Measurements from ENCODE around the gene NOX3.

The NOX3 gene

GRCh38 chr6:155444120-155444917 lies 11.3 kb downstream of the NOX3 start:
- peaks cover 0 to 8% of the 10 kb centered on the region in 2 donors for H3K4me1 ChIP-seq (ENCODE audit: control insufficient read depth in 1 of 2, insufficient read depth in 2 of 2, low read length in 2 of 2)
- H3K4me3 ChIP-seq (ENCODE audit: low read depth in 1 of 2, low read length in 2 of 2): no peak overlapping the region
- no peaks in the 10 kb centered on the region for H3K36me3 ChIP-seq (ENCODE audit: control insufficient read depth in 1 of 2, insufficient read depth in 2 of 2, low read length in 2 of 2)
- no peaks in the 10 kb centered on the region for H3K9me3 ChIP-seq (ENCODE audit: control insufficient read depth in 1 of 2, low read length in 2 of 2)
- H3K27ac ChIP-seq (ENCODE audit: low read length): no peak overlapping the region
- H3K27me3 ChIP-seq (ENCODE audit: low read depth, low read length): no peaks in the 10 kb centered on the region

GRCh38 chr6:155443168-155443567 lies 12.5 kb downstream of the NOX3 start:
- no peaks in the 10 kb centered on the region for H3K27me3 ChIP-seq (ENCODE audit: low read depth, low read length)
- no peaks in the 10 kb centered on the region for H3K36me3 ChIP-seq (ENCODE audit: control insufficient read depth in 1 of 2, insufficient read depth in 2 of 2, low read length in 2 of 2)
- H3K9me3 ChIP-seq (ENCODE audit: control insufficient read depth in 1 of 2, low read length in 2 of 2): no peaks in the 10 kb centered on the region
- H3K4me3 ChIP-seq (ENCODE audit: low read depth in 1 of 2, low read length in 2 of 2): no peak overlapping the region
- H3K27ac ChIP-seq (ENCODE audit: low read length): no peak overlapping the region
- H3K4me1 ChIP-seq (ENCODE audit: control insufficient read depth in 1 of 2, insufficient read depth in 2 of 2, low read length in 2 of 2): no peaks in the 10 kb centered on the region

DNA sequence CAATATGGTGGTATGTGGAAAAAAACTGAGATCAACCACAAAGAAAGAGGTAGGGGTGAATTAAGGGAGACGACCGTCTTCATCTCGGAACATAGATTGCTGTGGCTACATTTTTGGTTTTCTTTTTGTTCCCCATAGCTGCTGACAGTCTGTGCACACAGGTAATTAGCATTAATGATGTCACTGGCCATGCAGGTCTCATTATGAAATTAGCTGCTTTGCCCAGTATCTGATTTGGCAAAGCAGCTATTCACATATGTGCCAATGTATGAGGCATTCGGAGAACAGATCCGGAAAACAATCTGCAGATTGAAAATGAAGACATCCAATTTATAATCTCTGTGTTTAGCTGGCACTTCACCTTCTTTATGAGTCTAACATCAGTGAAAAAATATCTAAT lies 13.1 kb downstream of the NOX3 start:
- no peaks in the 10 kb centered on the region for H3K36me3 ChIP-seq (ENCODE audit: control insufficient read depth in 1 of 2, insufficient read depth in 2 of 2, low read length in 2 of 2)
- H3K4me1 ChIP-seq (ENCODE audit: control insufficient read depth in 1 of 2, insufficient read depth in 2 of 2, low read length in 2 of 2): no peaks in the 10 kb centered on the region
- H3K4me3 ChIP-seq (ENCODE audit: low read depth in 1 of 2, low read length in 2 of 2): no peak overlapping the region
- H3K27me3 ChIP-seq (ENCODE audit: low read depth, low read length): no peaks in the 10 kb centered on the region
- no peaks in the 10 kb centered on the region for H3K9me3 ChIP-seq (ENCODE audit: control insufficient read depth in 1 of 2, low read length in 2 of 2)
- H3K27ac ChIP-seq (ENCODE audit: low read length): no peak overlapping the region

DNA sequence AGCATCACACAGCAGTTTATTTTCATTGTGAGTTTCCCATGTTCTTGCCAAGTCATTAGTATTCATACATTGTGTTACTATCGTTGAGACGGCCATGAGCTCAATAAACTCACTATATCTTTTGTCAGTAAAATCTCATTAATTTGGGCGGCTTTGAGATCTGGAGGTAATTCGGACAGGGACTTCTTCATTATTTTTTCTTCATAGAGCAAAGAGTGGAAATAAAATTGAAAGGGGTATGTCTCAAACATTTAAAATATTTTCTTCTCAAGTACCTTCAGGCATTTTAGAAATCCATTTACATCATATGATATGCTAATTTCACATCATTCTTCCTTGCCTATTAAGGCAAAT lies 14.6 kb downstream of the NOX3 start:
- no peaks in the 10 kb centered on the region for H3K9me3 ChIP-seq (ENCODE audit: control insufficient read depth in 1 of 2, low read length in 2 of 2)
- no peak overlapping the region for H3K4me3 ChIP-seq (ENCODE audit: low read depth in 1 of 2, low read length in 2 of 2)
- no peak overlapping the region for H3K27ac ChIP-seq (ENCODE audit: low read length)
- H3K4me1 ChIP-seq (ENCODE audit: control insufficient read depth in 1 of 2, insufficient read depth in 2 of 2, low read length in 2 of 2): peaks cover 0 to 4% of the 10 kb centered on the region in 2 donors
- H3K27me3 ChIP-seq (ENCODE audit: low read depth, low read length): no peaks in the 10 kb centered on the region
- no peaks in the 10 kb centered on the region for H3K36me3 ChIP-seq (ENCODE audit: control insufficient read depth in 1 of 2, insufficient read depth in 2 of 2, low read length in 2 of 2)

DNA sequence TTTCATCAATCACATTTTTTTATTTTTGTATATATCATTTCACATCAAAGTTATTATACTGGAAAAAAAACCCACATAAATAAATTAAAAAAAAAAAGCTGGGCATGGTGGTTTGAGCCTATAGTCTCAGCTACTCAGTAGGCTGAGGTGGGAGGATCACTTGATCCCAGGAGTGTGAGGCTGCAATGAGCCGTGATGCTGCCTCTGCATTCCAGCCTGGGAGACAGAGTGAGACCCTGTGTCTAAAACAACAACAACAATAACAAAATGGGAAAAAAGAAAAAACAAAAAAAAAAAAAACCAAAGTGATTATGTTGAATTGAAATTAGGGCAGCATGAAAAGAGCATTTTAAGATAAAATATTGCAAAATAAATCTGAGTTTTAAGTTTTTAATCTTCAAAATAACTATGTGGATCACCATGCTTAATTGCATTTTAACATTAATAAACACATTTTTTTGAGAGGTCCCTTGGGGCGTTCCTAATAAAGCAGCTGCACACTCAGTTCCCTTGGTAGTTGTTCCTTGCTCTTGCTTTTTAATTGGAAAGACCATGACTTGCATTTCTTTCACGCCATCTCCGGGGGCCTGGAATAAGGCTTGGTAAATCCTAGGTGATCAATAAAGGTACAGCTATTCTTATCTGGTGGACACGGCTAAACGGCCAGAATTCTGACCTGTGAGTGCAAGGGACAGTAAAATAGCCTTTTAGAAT lies 15.1 kb downstream of the NOX3 start:
- Histone ChIP-seq H3K4me3 (ENCODE audit: low read depth in 1 of 2, low read length in 2 of 2) (no peak overlapping the region), H3K27me3 (ENCODE audit: low read depth, low read length) (no peaks in the 10 kb centered on the region), H3K4me1 (ENCODE audit: control insufficient read depth in 1 of 2, insufficient read depth in 2 of 2, low read length in 2 of 2) (peaks cover 0 to 4% of the 10 kb centered on the region in 2 donors), H3K27ac (ENCODE audit: low read length) (no peak overlapping the region), H3K36me3 (ENCODE audit: control insufficient read depth in 1 of 2, insufficient read depth in 2 of 2, low read length in 2 of 2) (no peaks in the 10 kb centered on the region), H3K9me3 (ENCODE audit: control insufficient read depth in 1 of 2, low read length in 2 of 2) (no peaks in the 10 kb centered on the region)

GRCh38 chr6:155439376-155439775 lies 16.3 kb downstream of the NOX3 start:
- H3K27me3 ChIP-seq (ENCODE audit: low read depth, low read length): no peaks in the 10 kb centered on the region
- no peak overlapping the region for H3K27ac ChIP-seq (ENCODE audit: low read length)
- peaks cover 0 to 4% of the 10 kb centered on the region in 2 donors for H3K4me1 ChIP-seq (ENCODE audit: control insufficient read depth in 1 of 2, insufficient read depth in 2 of 2, low read length in 2 of 2)
- no peak overlapping the region for H3K4me3 ChIP-seq (ENCODE audit: low read depth in 1 of 2, low read length in 2 of 2)
- H3K9me3 ChIP-seq (ENCODE audit: control insufficient read depth in 1 of 2, low read length in 2 of 2): no peaks in the 10 kb centered on the region
- no peaks in the 10 kb centered on the region for H3K36me3 ChIP-seq (ENCODE audit: control insufficient read depth in 1 of 2, insufficient read depth in 2 of 2, low read length in 2 of 2)

DNA sequence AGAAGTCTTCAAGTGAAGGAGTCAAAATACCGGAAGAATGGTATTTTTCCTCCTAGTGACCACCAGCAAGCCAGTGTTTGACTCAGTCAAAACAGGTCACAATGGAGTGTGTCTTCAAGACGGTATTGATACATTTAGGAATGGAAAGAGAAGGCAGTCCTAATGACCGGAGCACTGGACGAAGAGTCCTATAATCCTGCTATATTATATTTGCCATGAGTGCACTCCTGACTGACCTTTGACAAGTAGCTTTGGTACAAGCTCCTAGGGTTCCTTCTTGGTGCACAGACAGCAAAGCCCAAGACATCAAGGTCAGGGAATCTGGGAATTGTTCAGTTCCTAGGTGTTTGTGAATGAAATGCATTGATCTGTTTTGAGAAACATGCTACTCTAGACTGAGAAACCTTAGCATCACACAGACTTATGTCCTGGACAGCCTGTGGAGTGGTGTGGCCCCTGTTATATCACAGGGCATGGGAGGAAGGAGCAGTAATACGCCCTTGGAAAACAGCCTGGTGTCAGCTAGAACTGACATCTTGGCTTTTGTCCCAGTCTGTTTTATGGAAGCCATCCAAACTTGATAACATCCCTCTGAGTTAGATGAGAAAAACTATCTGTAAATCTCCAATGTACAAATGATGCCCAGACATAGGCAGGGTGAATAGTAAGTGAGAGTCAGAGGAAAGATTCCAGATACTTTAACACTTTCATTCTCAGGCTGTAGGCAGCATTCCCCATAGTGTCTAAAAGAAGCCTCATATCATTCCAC lies 18.5 kb downstream of the NOX3 start:
- H3K27ac ChIP-seq (ENCODE audit: low read length): no peak overlapping the region
- H3K36me3 ChIP-seq (ENCODE audit: control insufficient read depth in 1 of 2, insufficient read depth in 2 of 2, low read length in 2 of 2): no peaks in the 10 kb centered on the region
- H3K27me3 ChIP-seq (ENCODE audit: low read depth, low read length): no peaks in the 10 kb centered on the region
- H3K9me3 ChIP-seq (ENCODE audit: control insufficient read depth in 1 of 2, low read length in 2 of 2): no peaks in the 10 kb centered on the region
- H3K4me1 ChIP-seq (ENCODE audit: control insufficient read depth in 1 of 2, insufficient read depth in 2 of 2, low read length in 2 of 2): peaks cover 0 to 4% of the 10 kb centered on the region in 2 donors
- no peak overlapping the region for H3K4me3 ChIP-seq (ENCODE audit: low read depth in 1 of 2, low read length in 2 of 2)

- Histone ChIP-seq H3K27ac (ENCODE audit: low read length) (no peak overlapping the region), H3K27me3 (ENCODE audit: low read depth, low read length) (no peaks in the 10 kb centered on the region), H3K9me3 (ENCODE audit: control insufficient read depth in 1 of 2, low read length in 2 of 2) (no peaks in the 10 kb centered on the region), H3K4me1 (ENCODE audit: control insufficient read depth in 1 of 2, insufficient read depth in 2 of 2, low read length in 2 of 2) (peaks cover 0 to 4% of the 10 kb centered on the region in 2 donors), H3K36me3 (ENCODE audit: control insufficient read depth in 1 of 2, insufficient read depth in 2 of 2, low read length in 2 of 2) (no peaks in the 10 kb centered on the region), H3K4me3 (ENCODE audit: low read depth in 1 of 2, low read length in 2 of 2) (no peak overlapping the region)
Observed at GRCh38 chr6:155434829-155435423, 20.7 kb downstream of the NOX3 start.

DNA sequence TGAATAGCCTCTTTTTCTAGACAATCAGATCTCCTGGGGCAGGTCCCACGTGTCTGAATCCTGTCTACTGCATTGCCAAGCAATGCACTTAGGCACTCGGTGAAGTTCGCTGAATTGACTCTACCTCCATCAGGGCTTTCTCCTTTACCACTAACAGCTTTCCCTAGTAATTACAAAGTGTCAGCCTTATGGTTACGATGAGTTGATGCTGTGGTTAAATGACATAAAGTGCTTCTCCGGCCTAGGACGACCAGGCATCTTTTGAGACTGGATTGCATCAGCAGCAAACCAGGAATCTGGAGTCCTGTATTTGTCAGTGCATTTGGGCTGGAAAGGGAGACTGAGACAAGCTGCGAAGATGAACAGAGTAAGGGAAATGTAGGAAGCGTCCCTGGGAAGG lies 21.5 kb downstream of the NOX3 start:
- Histone ChIP-seq H3K4me3 (ENCODE audit: low read depth in 1 of 2, low read length in 2 of 2) (no peak overlapping the region), H3K36me3 (ENCODE audit: control insufficient read depth in 1 of 2, insufficient read depth in 2 of 2, low read length in 2 of 2) (no peaks in the 10 kb centered on the region)

GRCh38 chr6:155432293-155432692 lies 23.3 kb downstream of the NOX3 start:
- no peaks in the 10 kb centered on the region for H3K36me3 ChIP-seq (ENCODE audit: control insufficient read depth in 1 of 2, insufficient read depth in 2 of 2, low read length in 2 of 2)
- no peak overlapping the region for H3K4me3 ChIP-seq (ENCODE audit: low read depth in 1 of 2, low read length in 2 of 2)
- no peaks in the 10 kb centered on the region for H3K9me3 ChIP-seq (ENCODE audit: control insufficient read depth in 1 of 2, low read length in 2 of 2)
- no peaks in the 10 kb centered on the region for H3K27me3 ChIP-seq (ENCODE audit: low read depth, low read length)
- peaks cover 0 to 3% of the 10 kb centered on the region in 2 donors for H3K4me1 ChIP-seq (ENCODE audit: control insufficient read depth in 1 of 2, insufficient read depth in 2 of 2, low read length in 2 of 2)
- no peak overlapping the region for H3K27ac ChIP-seq (ENCODE audit: low read length)

More for the DNA sequence above, 21.5 kb downstream of the NOX3 start:
- H3K27me3 ChIP-seq (ENCODE audit: low read depth, low read length): no peaks in the 10 kb centered on the region
- H3K27ac ChIP-seq (ENCODE audit: low read length): no peak overlapping the region
- H3K9me3 ChIP-seq (ENCODE audit: control insufficient read depth in 1 of 2, low read length in 2 of 2): no peaks in the 10 kb centered on the region
- H3K4me1 ChIP-seq (ENCODE audit: control insufficient read depth in 1 of 2, insufficient read depth in 2 of 2, low read length in 2 of 2): peaks cover 0 to 4% of the 10 kb centered on the region in 2 donors

DNA sequence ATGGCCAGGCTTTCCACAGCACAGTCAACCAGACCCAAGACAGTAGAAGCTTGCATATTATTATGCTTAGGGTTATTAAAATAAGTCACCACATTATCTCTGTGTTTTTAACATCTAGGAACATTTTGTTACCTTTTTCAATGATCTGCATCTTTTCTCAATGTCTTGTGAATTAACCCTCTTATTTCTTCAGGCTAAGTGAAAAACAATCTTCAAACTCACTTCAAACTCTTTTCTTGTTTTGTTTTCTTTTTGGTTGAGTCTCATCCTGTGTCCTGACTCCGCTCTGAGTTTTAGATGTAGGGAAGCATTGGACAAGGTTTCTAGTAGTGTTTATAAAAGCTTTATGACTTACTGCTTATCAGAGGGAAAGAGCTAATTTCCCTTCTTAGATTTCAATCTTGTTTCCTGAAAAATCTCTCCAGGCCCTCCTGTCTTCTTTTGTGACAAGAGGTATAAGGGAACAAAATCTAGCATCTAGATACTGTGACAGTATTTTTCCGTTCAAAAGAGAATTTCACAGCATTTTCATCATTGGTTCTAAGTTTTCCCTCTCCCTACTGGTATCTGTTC lies 26.2 kb downstream of the NOX3 start:
- no peak overlapping the region for H3K27ac ChIP-seq (ENCODE audit: low read length)

More for the DNA sequence above, 26.2 kb downstream of the NOX3 start:
- H3K27me3 ChIP-seq (ENCODE audit: low read depth, low read length): no peaks in the 10 kb centered on the region
- H3K36me3 ChIP-seq (ENCODE audit: control insufficient read depth in 1 of 2, insufficient read depth in 2 of 2, low read length in 2 of 2): no peaks in the 10 kb centered on the region
- H3K9me3 ChIP-seq (ENCODE audit: control insufficient read depth in 1 of 2, low read length in 2 of 2): no peaks in the 10 kb centered on the region
- no peaks in the 10 kb centered on the region for H3K4me1 ChIP-seq (ENCODE audit: control insufficient read depth in 1 of 2, insufficient read depth in 2 of 2, low read length in 2 of 2)
- H3K4me3 ChIP-seq (ENCODE audit: low read depth in 1 of 2, low read length in 2 of 2): no peak overlapping the region

Measured in muscle layer of duodenum (tissue), 2 donors.